B cell (primary cell): ENCODE data around the gene C12orf60.

Experiments used
- EZH2 ChIP-seq: IDR thresholded peaks from 2 replicates; pipeline ENCODE4 v1.6.1; 2012; ENCODE audit warnings: borderline replicate concordance, low read depth, mild to moderate bottlenecking, moderate library complexity, low read length; ENCODE audit not compliant: insufficient read depth, poor library complexity, severe bottlenecking
- TF ChIP-seq, protein P1 (sequence below): fragments of 200-600 bp; IDR thresholded peaks from one replicate; pipeline ENCODE4 v1.8.0; 2022; ENCODE audit warnings: antibody characterized with exemption, mild to moderate bottlenecking

- TF ChIP-seq, protein P1, sequence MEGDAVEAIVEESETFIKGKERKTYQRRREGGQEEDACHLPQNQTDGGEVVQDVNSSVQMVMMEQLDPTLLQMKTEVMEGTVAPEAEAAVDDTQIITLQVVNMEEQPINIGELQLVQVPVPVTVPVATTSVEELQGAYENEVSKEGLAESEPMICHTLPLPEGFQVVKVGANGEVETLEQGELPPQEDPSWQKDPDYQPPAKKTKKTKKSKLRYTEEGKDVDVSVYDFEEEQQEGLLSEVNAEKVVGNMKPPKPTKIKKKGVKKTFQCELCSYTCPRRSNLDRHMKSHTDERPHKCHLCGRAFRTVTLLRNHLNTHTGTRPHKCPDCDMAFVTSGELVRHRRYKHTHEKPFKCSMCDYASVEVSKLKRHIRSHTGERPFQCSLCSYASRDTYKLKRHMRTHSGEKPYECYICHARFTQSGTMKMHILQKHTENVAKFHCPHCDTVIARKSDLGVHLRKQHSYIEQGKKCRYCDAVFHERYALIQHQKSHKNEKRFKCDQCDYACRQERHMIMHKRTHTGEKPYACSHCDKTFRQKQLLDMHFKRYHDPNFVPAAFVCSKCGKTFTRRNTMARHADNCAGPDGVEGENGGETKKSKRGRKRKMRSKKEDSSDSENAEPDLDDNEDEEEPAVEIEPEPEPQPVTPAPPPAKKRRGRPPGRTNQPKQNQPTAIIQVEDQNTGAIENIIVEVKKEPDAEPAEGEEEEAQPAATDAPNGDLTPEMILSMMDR = no peak
- TF ChIP-seq EZH2 = no peak
Measured at GRCh38 chr12:14784471-14784870, 19.0 kb upstream of the C12orf60 start.
